Ovary (tissue), 9 donors: ENCODE data around the gene NELL2. TPM values are rescaled to one million over a fixed set of nuclear protein-coding genes. Genes with fewer than 3 reads are reported as not detected.

Experiments
- DNase-seq, 5 donors: peaks; one replicate each; pipeline ENCODE4 v3.0.0-alpha.2; 2019 to 2020
- H3K27ac ChIP-seq, 2 donors: fragments of 200-600 bp; one replicate each; pipeline versions ENCODE4 v1.5.1 to v1.8.0; 2019 to 2022
- H3K27me3 ChIP-seq: fragments of 200-600 bp; one replicate; pipeline ENCODE4 v1.8.0; 2022
- H3K36me3 ChIP-seq: fragments of 200-600 bp; sonication (generic); one replicate; pipeline ENCODE4 v1.5.1; 2019
- H3K4me1 ChIP-seq: one replicate; pipeline ENCODE4 v1.8.1; 2013; ENCODE audit warnings: mild to moderate bottlenecking, moderate library complexity; ENCODE audit not compliant: insufficient read depth
- H3K4me3 ChIP-seq: fragments of 200-600 bp; sonication (generic); one replicate; pipeline ENCODE4 v1.5.1; 2017
- H3K9me3 ChIP-seq, 2 donors: fragments of 200-600 bp in 1 of 2; sonication (generic) in 1 of 2; one replicate each; pipeline versions ENCODE4 v1.5.1 to v1.8.1; 2013 to 2019; ENCODE audit warnings: mild to moderate bottlenecking in 1 of 2, moderate library complexity in 1 of 2
- CTCF ChIP-seq, 3 donors: fragments of 450-650 bp in 2 of 3; fragments of 200-600 bp in 1 of 3; IDR thresholded peaks; one replicate each; pipeline versions ENCODE4 v1.5.1 to v1.8.0; 2016 to 2022; ENCODE audit warnings: antibody characterized with exemption in 3 of 3, mild to moderate bottlenecking in 1 of 3
- EP300 ChIP-seq: sonication (generic); formaldehyde crosslinking; IDR thresholded peaks from one replicate; pipeline ENCODE4 v1.6.1; 2017; ENCODE audit warnings: antibody characterized with exemption
- POLR2A ChIP-seq: fragments of 450-650 bp; IDR thresholded peaks from one replicate; pipeline ENCODE4 v1.6.1; 2017; ENCODE audit warnings: antibody characterized with exemption, mild to moderate bottlenecking, moderate library complexity
- WGBS, 3 donors: extraction: QIAGEN DNeasy Blood & Tissue Kit in 1 of 3; methylation state at CpG; one replicate each; pipeline versions ENCODE4 v1.1.5 to v1.1.7; 2013 to 2017; 5-methylcytosine and 5-hydroxymethylcytosine counted together
- intact Hi-C, 4 donors: fragments of 100-400 bp; cut with DNase I; formaldehyde crosslinking; loops; one replicate each; pipeline versions ENCODE4 v1.11.0 to v1.15.1; 2022 to 2023
- polyA plus RNA-seq, 2 donors: library from polyadenylated mRNA; stranded (reverse); fragments of 200-250 nt in 1 of 2; fragments of 350-450 nt in 1 of 2; fragmentation: Illumina TruSeq in 1 of 2; extraction: RNeasy Lipid Tissue Mini Kit (QIAGEN cat#74804) in 1 of 2; gene quantifications; one replicate each; pipeline ENCODE4 v1.2.3, GENCODE V29; 2013 to 2014
- total RNA-seq, 7 donors: library from RNA; depleted of rRNA in 2 of 7; stranded (reverse); fragments of >200 nt in 2 of 7; fragmentation: NEBNext Ultra II Directional in 3 of 7; extraction: Animal tissue kit (Norgen Biotek cat#: 25700) in 3 of 7; gene quantifications; one replicate each; pipeline versions ENCODE4 v1.1.0 to v1.2.4, GENCODE V29; 2016 to 2023
- donor health status: DM: no; HTN: no; CAD: no; lungs with moderate emphysema.
- donor health status: DM: no; HTN: no; CAD: no.
- donor health status: Bipolar disorder and iron deficiency.
- donor health status: DM: yes; HTN: yes; CAD: no.
- donor health status: DM: no; HTN: no; CAD: no.
- donor health status: DM: yes; HTN: yes; CAD: no.

The NELL2 gene
- total and polyA plus RNA-seq, 9 donors = 0.15 to 114 (median 1.7) TPM

- Histone ChIP-seq H3K27me3 (no peaks in the 10 kb centered on the region), H3K27ac (no peak overlapping the region), H3K4me1 (no peaks in the 10 kb centered on the region), H3K36me3 (no peaks in the 10 kb centered on the region), H3K9me3 (no peaks in the 10 kb centered on the region), H3K4me3 (no peak overlapping the region)
- DNase-seq = no peak
- intact Hi-C loops = no loop called here
- WGBS, 3 donors = 85 to 91% (median 90%) methylated on average over 6 of the region's 6 CpGs
- TF ChIP-seq POLR2A (no peak), EP300 (no peak), CTCF (IDR thresholded peaks at IDR 0.05) (no peak)
Observed at GRCh38 chr12:44779766-44780165, 96.3 kb downstream of the NELL2 start.

- intact Hi-C loops = no loop called here
- Histone ChIP-seq H3K4me1 (no peaks in the 10 kb centered on the region), H3K27me3 (no peaks in the 10 kb centered on the region), H3K9me3 (no peaks in the 10 kb centered on the region), H3K36me3 (no peaks in the 10 kb centered on the region), H3K27ac (no peak overlapping the region), H3K4me3 (no peak overlapping the region)
- TF ChIP-seq EP300 = no peak
- TF ChIP-seq CTCF (IDR thresholded peaks at IDR 0.05) = no peak
- TF ChIP-seq POLR2A = no peak
- DNase-seq = no peak
- WGBS, 3 donors = 90 to 92% (median 91%) methylated on average over 1 of the region's 1 CpG
Observed at GRCh38 chr12:44778863-44779262, 97.3 kb downstream of the NELL2 start.

DNA sequence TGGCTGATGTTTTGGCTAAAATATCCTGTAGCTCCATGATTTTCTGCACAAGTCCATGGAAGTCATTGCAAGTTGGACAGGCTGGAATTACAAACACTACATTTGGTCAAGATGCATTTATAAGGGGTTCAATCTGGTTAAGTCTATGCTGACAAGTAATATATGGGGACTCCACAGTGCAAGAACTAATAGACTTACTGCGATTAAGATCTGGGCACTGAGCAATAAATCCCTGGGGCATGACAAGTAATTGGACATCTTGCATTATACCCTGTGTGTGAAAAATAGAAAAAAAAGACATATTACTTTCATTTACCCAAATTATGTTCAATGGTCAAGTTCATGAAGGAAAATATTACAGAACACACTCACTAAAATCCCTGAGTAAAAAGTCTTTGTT lies 99.1 kb downstream of the NELL2 start:
- Histone ChIP-seq H3K27ac (no peak overlapping the region), H3K9me3 (no peaks in the 10 kb centered on the region), H3K27me3 (no peaks in the 10 kb centered on the region), H3K4me1 (no peaks in the 10 kb centered on the region), H3K4me3 (no peak overlapping the region), H3K36me3 (no peaks in the 10 kb centered on the region)
- 83 to 91% (median 86%) methylated on average over 1 of the region's 1 CpG for WGBS, 3 donors
- TF ChIP-seq EP300 = no peak
- no peak for TF ChIP-seq POLR2A
- TF ChIP-seq CTCF (IDR thresholded peaks at IDR 0.05) = no peak
- intact Hi-C loops = no loop called here
- DNase-seq = no peak

- Histone ChIP-seq H3K9me3 (no peaks in the 10 kb centered on the region), H3K36me3 (no peaks in the 10 kb centered on the region), H3K27me3 (no peaks in the 10 kb centered on the region), H3K4me3 (no peak overlapping the region), H3K27ac (no peak overlapping the region), H3K4me1 (no peaks in the 10 kb centered on the region)
- 77 to 88% (median 79%) methylated on average over 6 of the region's 6 CpGs for WGBS, 3 donors
- intact Hi-C loops = no loop called here
- DNase-seq = no peak
- no peak for TF ChIP-seq POLR2A
- no peak for TF ChIP-seq EP300
- no peak for TF ChIP-seq CTCF (IDR thresholded peaks at IDR 0.05)
Observed at GRCh38 chr12:44775901-44776300, 100.2 kb downstream of the NELL2 start.
